ENCODE measurements around the gene TNS1. TPM values are rescaled to one million over a fixed set of nuclear protein-coding genes. Genes with fewer than 3 reads are reported as not detected.

TNS1 gene
- total RNA-seq, 1 experiment from 2014 or later = 3.4 TPM

DNA sequence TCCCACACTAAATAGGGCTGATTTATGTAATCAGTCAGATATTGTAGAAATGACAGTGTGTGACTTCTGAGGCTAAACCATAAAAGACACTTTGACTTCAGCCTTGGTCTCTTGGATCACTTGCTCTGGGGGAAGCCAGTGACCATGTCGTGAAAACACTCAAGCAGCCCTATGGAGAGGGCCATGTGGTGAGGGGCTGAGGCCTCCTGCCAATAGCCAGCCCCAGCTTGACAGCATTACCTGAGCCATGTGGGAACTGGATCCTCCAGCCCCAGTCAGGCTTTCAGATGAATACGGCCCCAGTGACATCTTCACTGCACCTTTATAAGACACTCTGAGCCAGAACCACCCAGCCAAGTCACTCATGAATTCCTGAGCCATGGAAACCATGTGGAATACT lies 20.8 kb downstream of the TNS1 start:
- Histone ChIP-seq H3K23me2 (ENCODE audit: insufficient read length, low read depth, low read length, poor library complexity, severe bottlenecking) (peaks cover 12% of the 10 kb centered on the region), H3K4me2 (ENCODE audit: insufficient read depth, insufficient read length, low read length) (no peak overlapping the region), H3K79me1 (ENCODE audit: insufficient read depth, low read depth, low read length, poor library complexity, severe bottlenecking) (no peaks in the 10 kb centered on the region), H3K4ac (ENCODE audit: low read depth, low read length) (no peak overlapping the region), H4K20me1 (ENCODE audit: control insufficient read depth, insufficient read depth, insufficient read length) (no peaks in the 10 kb centered on the region), H3K18ac (ENCODE audit: insufficient read length, low read depth, low read length) (no peak overlapping the region), H2BK5ac (ENCODE audit: insufficient read length, low read length) (no peak overlapping the region), H3K4me1 (ENCODE audit: insufficient read depth, low read length) (peaks cover 3% of the 10 kb centered on the region; the same call in 1 of the 2 replicates), H2BK20ac (ENCODE audit: low read depth, low read length, poor library complexity, severe bottlenecking) (no peak overlapping the region), H3K14ac (ENCODE audit: insufficient read depth, low read length) (no peak overlapping the region), H3K56ac (ENCODE audit: insufficient read length, low read depth, low read length) (no peak overlapping the region), H2BK12ac (ENCODE audit: insufficient read length, low read depth, low read length) (no peak overlapping the region), H3K27me3 (ENCODE audit: insufficient read depth, low read length) (peaks cover 4% of the 10 kb centered on the region; the same call in 1 of the 2 replicates), H3K79me2 (ENCODE audit: insufficient read depth, low read length) (no peaks in the 10 kb centered on the region), H2BK15ac (ENCODE audit: low read depth, low read length) (no peak overlapping the region), H3K27ac (ENCODE audit: insufficient read length, low read depth, low read length) (no peak overlapping the region), H4K8ac (replicated peaks; ENCODE audit: insufficient read length, low read depth, low read length) (no peak overlapping the region), H3K9ac (ENCODE audit: extremely low read depth, insufficient read length, low read length) (no peak overlapping the region), H3T11ph (ENCODE audit: low read length) (no peak overlapping the region), H3K9me3 (ENCODE audit: control insufficient read depth, low read depth, low read length) (no peaks in the 10 kb centered on the region), H2BK120ac (ENCODE audit: low read depth, low read length, poor library complexity, severe bottlenecking) (no peak overlapping the region), H4K5ac (ENCODE audit: insufficient read length, low read depth, low read length) (no peak overlapping the region), H2AFZ (ENCODE audit: low read length) (no peak overlapping the region), H4K91ac (ENCODE audit: insufficient read length, low read depth, low read length) (no peak overlapping the region), H3K23ac (ENCODE audit: insufficient read length, low read depth, low read length) (no peak overlapping the region), H2AK5ac (ENCODE audit: insufficient read length, low read length) (no peak overlapping the region)
- Mint-ChIP-seq H3K4me3 (no peak overlapping the region), H3K36me3 (ENCODE audit: insufficient read depth in 1 of 3, low read depth in 3 of 3) (peaks cover 0 to 8% (median 0%) of the 10 kb centered on the region in 3 experiments; a peak in 4 of 7 replicates), H3K4me1 (peaks cover 8 to 20% of the 10 kb centered on the region in 2 experiments), H3K27me3 (ENCODE audit: low read depth) (peaks cover 17% of the 10 kb centered on the region), H3K9me3 (no peaks in the 10 kb centered on the region), H3K27ac (no peak overlapping the region; a peak in 1 of 7 replicates)
- DNase-seq = no peak
- TF ChIP-seq, protein P1, sequence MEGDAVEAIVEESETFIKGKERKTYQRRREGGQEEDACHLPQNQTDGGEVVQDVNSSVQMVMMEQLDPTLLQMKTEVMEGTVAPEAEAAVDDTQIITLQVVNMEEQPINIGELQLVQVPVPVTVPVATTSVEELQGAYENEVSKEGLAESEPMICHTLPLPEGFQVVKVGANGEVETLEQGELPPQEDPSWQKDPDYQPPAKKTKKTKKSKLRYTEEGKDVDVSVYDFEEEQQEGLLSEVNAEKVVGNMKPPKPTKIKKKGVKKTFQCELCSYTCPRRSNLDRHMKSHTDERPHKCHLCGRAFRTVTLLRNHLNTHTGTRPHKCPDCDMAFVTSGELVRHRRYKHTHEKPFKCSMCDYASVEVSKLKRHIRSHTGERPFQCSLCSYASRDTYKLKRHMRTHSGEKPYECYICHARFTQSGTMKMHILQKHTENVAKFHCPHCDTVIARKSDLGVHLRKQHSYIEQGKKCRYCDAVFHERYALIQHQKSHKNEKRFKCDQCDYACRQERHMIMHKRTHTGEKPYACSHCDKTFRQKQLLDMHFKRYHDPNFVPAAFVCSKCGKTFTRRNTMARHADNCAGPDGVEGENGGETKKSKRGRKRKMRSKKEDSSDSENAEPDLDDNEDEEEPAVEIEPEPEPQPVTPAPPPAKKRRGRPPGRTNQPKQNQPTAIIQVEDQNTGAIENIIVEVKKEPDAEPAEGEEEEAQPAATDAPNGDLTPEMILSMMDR (conservative IDR thresholded peaks at IDR 0.05) = no peak
- no CpG with 5 or more reads among the region's 2 CpGs for WGBS (ENCODE audit: extremely low coverage, insufficient read length, low lambda C conversion rate)
